PC-9 (cell line): ENCODE measurements around the gene OR13J1.

ENCODE experiments used
- CTCF ChIP-seq: fragments of 200-600 bp; sonication (generic); conservative IDR thresholded peaks from 2 replicates; pipeline ENCODE4 v1.6.1; 2017; ENCODE audit warnings: mixed run types, antibody characterized with exemption, mild to moderate bottlenecking, moderate library complexity
- EZH2 ChIP-seq: fragments of 200-600 bp; sonication (generic); IDR thresholded peaks from 2 replicates; pipeline ENCODE4 v1.8.0; 2017; ENCODE audit warnings: antibody characterized with exemption, low read depth

GRCh38 chr9:35911690-35912089, 41.5 kb upstream of the OR13J1 start:
- no peak for TF ChIP-seq CTCF
- TF ChIP-seq EZH2: no peak
